Colon (tissue), 2 donors: Measurements from ENCODE around the gene DERA.

Experiments
- FAIRE-seq: peaks from 2 replicates; lab custom pipeline; 2012; peaks lifted over from hg19 to GRCh38; lab: Jason Lieb, UNC
- donor health status: control.
- donor health status: control.

Gene DERA

DNA sequence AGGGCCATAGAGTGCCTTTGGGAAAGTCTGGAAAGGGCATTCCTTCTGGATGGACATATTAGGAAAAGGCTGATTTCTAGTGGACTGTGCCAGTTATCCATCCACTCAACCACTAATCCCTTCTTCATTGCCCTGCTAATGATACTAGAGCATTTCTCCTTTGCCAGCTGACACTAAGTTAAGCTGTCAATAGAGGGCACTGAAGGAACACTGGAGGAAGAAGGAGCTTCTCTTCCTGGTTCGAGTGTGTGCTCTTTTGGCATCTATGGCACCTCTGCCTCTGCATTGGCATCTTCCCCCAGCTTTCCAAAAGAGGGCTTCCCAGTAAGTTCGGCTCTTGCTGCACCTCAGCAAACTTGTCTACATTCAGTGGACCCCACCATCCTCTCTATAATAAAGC, 165.4 kb downstream of the DERA start:
- FAIRE-seq, result no peak

DNA sequence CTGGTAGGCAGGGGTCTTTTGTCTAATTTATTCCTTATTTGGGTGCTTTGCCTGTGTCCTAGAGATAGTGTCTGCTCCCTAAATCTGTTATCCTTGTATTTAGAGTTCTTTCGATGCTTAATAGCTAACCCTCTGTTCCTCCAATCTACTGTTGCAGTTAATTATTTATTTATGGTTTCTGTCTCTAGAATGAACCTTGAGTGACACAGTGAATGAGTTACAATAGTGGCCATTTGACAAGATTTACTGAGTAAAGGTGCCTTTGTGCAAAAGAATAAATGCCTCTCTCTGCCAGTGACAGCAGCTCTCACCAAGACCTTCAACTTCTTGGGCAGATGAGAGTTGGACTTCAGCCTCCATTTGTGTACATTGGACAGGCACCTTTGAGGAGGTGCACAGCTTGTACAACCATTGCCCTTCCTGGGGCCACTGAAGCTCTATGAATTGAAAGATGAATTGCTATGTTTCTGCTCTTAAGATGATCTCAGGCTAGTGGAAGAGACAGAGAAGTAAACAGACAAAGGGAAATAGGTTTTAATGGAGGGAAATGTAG, 165.9 kb downstream of the DERA start:
- FAIRE-seq, result no peak

- FAIRE-seq, result no peak
These were observed 175.3 kb downstream of the DERA start for GRCh38 chr12:16086462-16086861.

- FAIRE-seq, result no peak
These were observed 175.8 kb downstream of the DERA start for GRCh38 chr12:16086942-16087341.
